Measurements from ENCODE around the gene METTL25B.
A peak's percentile ranks its signal among the peaks of the same experiment; 100 is the strongest.

The METTL25B gene

GRCh38 chr1:156746728-156747631 is 18.7 kb downstream of the METTL25B start:
- H3K27ac ChIP-seq: peak overlapping the region; percentile 86
- peak overlapping the region; percentile 90 for H3K4me3 ChIP-seq (IDR thresholded peaks at IDR 0.05; ENCODE audit: insufficient read depth, low read depth, low read length)
- H3K4me1 ChIP-seq (ENCODE audit: low read depth, poor library complexity, severe bottlenecking): peaks cover 62% of the 10 kb centered on the region
- H4K20me1 ChIP-seq (ENCODE audit: insufficient read depth): peaks cover 11% of the 10 kb centered on the region; the same call in 1 of the 2 replicates
- no peak overlapping the region for H2AFZ ChIP-seq (ENCODE audit: low read depth)
- peaks cover 86% of the 10 kb centered on the region for H3K79me2 ChIP-seq (ENCODE audit: insufficient read depth, low read depth)
- no peaks in the 10 kb centered on the region for H3K27me3 ChIP-seq (ENCODE audit: insufficient read depth, low read depth)
- H3K36me3 ChIP-seq (ENCODE audit: insufficient read depth): no peaks in the 10 kb centered on the region; the same call in 1 of the 2 replicates
- H3K4me2 ChIP-seq: peak overlapping the region; percentile 97
- H3K9ac ChIP-seq: peak overlapping the region; percentile 92
- TF ChIP-seq, protein P1, sequence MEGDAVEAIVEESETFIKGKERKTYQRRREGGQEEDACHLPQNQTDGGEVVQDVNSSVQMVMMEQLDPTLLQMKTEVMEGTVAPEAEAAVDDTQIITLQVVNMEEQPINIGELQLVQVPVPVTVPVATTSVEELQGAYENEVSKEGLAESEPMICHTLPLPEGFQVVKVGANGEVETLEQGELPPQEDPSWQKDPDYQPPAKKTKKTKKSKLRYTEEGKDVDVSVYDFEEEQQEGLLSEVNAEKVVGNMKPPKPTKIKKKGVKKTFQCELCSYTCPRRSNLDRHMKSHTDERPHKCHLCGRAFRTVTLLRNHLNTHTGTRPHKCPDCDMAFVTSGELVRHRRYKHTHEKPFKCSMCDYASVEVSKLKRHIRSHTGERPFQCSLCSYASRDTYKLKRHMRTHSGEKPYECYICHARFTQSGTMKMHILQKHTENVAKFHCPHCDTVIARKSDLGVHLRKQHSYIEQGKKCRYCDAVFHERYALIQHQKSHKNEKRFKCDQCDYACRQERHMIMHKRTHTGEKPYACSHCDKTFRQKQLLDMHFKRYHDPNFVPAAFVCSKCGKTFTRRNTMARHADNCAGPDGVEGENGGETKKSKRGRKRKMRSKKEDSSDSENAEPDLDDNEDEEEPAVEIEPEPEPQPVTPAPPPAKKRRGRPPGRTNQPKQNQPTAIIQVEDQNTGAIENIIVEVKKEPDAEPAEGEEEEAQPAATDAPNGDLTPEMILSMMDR (conservative IDR thresholded peaks at IDR 0.05; ENCODE audit: low read depth, low read length): peak; percentile 75

- H3K27ac ChIP-seq: peak overlapping the region; percentile 85
- H3K4me3 ChIP-seq (IDR thresholded peaks at IDR 0.05; ENCODE audit: insufficient read depth, low read depth, low read length): peak overlapping the region; percentile 90
- peaks cover 58% of the 10 kb centered on the region for H3K4me1 ChIP-seq (ENCODE audit: low read depth, poor library complexity, severe bottlenecking)
- peaks cover 90% of the 10 kb centered on the region for H3K79me2 ChIP-seq (ENCODE audit: insufficient read depth, low read depth)
- H2AFZ ChIP-seq (ENCODE audit: low read depth): no peak overlapping the region
- no peaks in the 10 kb centered on the region; the same call in 1 of the 2 replicates for H3K36me3 ChIP-seq (ENCODE audit: insufficient read depth)
- H3K27me3 ChIP-seq (ENCODE audit: insufficient read depth, low read depth): no peaks in the 10 kb centered on the region
- TF ChIP-seq, protein P1 (conservative IDR thresholded peaks at IDR 0.05; ENCODE audit: low read depth, low read length): peak; percentile 22; the same call in 1 of the 2 replicates
- peaks cover 11% of the 10 kb centered on the region; the same call in 1 of the 2 replicates for H4K20me1 ChIP-seq (ENCODE audit: insufficient read depth)
- peak overlapping the region; percentile 92 for H3K9ac ChIP-seq
- peak overlapping the region; percentile 97 for H3K4me2 ChIP-seq
Observed at GRCh38 chr1:156747742-156748669, 19.7 kb downstream of the METTL25B start.

- peak overlapping the region; percentile 97 for H3K4me2 ChIP-seq
- peak overlapping the region; percentile 85 for H3K27ac ChIP-seq
- peak overlapping the region; percentile 90 for H3K4me3 ChIP-seq (IDR thresholded peaks at IDR 0.05; ENCODE audit: insufficient read depth, low read depth, low read length)
- peaks cover 92% of the 10 kb centered on the region for H3K79me2 ChIP-seq (ENCODE audit: insufficient read depth, low read depth)
- H4K20me1 ChIP-seq (ENCODE audit: insufficient read depth): peaks cover 11% of the 10 kb centered on the region; the same call in 1 of the 2 replicates
- H3K36me3 ChIP-seq (ENCODE audit: insufficient read depth): no peaks in the 10 kb centered on the region; the same call in 1 of the 2 replicates
- TF ChIP-seq, protein P1 (conservative IDR thresholded peaks at IDR 0.05; ENCODE audit: low read depth, low read length): no peak
- H2AFZ ChIP-seq (ENCODE audit: low read depth): no peak overlapping the region
- H3K9ac ChIP-seq: peak overlapping the region; percentile 92
- peaks cover 58% of the 10 kb centered on the region for H3K4me1 ChIP-seq (ENCODE audit: low read depth, poor library complexity, severe bottlenecking)
- H3K27me3 ChIP-seq (ENCODE audit: insufficient read depth, low read depth): no peaks in the 10 kb centered on the region
Observed at GRCh38 chr1:156748670-156749418, 20.6 kb downstream of the METTL25B start.
